Sigmoid colon (tissue), 7 donors: ENCODE measurements around the gene FYN. TPM values are rescaled to one million over a fixed set of nuclear protein-coding genes. Genes with fewer than 3 reads are reported as not detected.

Experiments
- DNase-seq: peaks from one replicate; pipeline ENCODE4 v3.0.0-alpha.2; 2019
- H3K27ac ChIP-seq, 4 donors: fragments of 200-600 bp; sonication (generic); one replicate each; pipeline ENCODE4 v1.5.1; 2016 to 2019; ENCODE audit warnings: mild to moderate bottlenecking in 1 of 4
- H3K27me3 ChIP-seq, 3 donors: fragments of 200-600 bp; sonication (generic); one replicate each; pipeline ENCODE4 v1.5.1; 2019; ENCODE audit warnings: mild to moderate bottlenecking in 1 of 3
- H3K36me3 ChIP-seq, 4 donors: fragments of 200-600 bp; sonication (generic); one replicate each; pipeline ENCODE4 v1.5.1; 2016 to 2019
- H3K4me1 ChIP-seq, 4 donors: fragments of 200-600 bp; sonication (generic); one replicate each; pipeline ENCODE4 v1.5.1; 2017 to 2019
- H3K4me3 ChIP-seq, 4 donors: fragments of 200-600 bp; sonication (generic); one replicate each; pipeline ENCODE4 v1.5.1; 2017 to 2019; ENCODE audit warnings: mild to moderate bottlenecking in 2 of 4, moderate library complexity in 1 of 4
- H3K9me3 ChIP-seq, 4 donors: fragments of 200-600 bp in 3 of 4; sonication (generic) in 3 of 4; one replicate each; pipeline versions ENCODE4 v1.5.1 to v1.6.1; 2013 to 2019
- EP300 ChIP-seq, 4 donors: sonication (generic); formaldehyde crosslinking; IDR thresholded peaks; one replicate each; pipeline ENCODE4 v1.6.1; 2017; ENCODE audit warnings: antibody characterized with exemption in 4 of 4
- POLR2A ChIP-seq, 2 donors: fragments of 450-650 bp; IDR thresholded peaks; one replicate each; pipeline ENCODE4 v1.6.1; 2016; ENCODE audit warnings: antibody characterized with exemption in 2 of 2, mild to moderate bottlenecking in 2 of 2, moderate library complexity in 2 of 2
- POLR2AphosphoS5 ChIP-seq, 4 donors: sonication (generic); formaldehyde crosslinking; IDR thresholded peaks; one replicate each; pipeline ENCODE4 v1.6.1; 2017; ENCODE audit warnings: antibody characterized with exemption in 4 of 4
- WGBS, 2 donors: extraction: QIAGEN DNeasy Blood & Tissue Kit; methylation state at CpG; one replicate each; pipeline ENCODE4 v1.1.7; 2013; 5-methylcytosine and 5-hydroxymethylcytosine counted together
- intact Hi-C: fragments of 100-400 bp; cut with DNase I; formaldehyde crosslinking; loops from one replicate; pipeline ENCODE4 v1.15.1; 2023
- polyA plus RNA-seq, 3 donors: library from polyadenylated mRNA; stranded (reverse); fragments of 200-250 nt; gene quantifications; one replicate each; pipeline ENCODE4 v1.2.3, GENCODE V29; 2013
- total RNA-seq, 4 donors: library from RNA; depleted of rRNA; stranded (reverse); fragments of >200 nt; gene quantifications; one replicate each; pipeline ENCODE4 v1.1.0, GENCODE V29; 2016
- TF ChIP-seq, protein P1 (sequence below), 4 experiments: fragments of 450-650 bp in 3 of 4; fragments of 200-600 bp in 1 of 4; IDR thresholded peaks; one replicate each; pipeline ENCODE4 v1.5.1; 2016 to 2019; ENCODE audit warnings: antibody characterized with exemption in 4 of 4, mild to moderate bottlenecking in 3 of 4, moderate library complexity in 2 of 4
- donor health status: healthy with polysubstance abuse.
- donor health status: Bipolar disorder and iron deficiency.
- donor health status: healthy.

Gene FYN
- total and polyA plus RNA-seq, 7 donors = 2.3 to 81.4 (median 56.9) TPM

DNA sequence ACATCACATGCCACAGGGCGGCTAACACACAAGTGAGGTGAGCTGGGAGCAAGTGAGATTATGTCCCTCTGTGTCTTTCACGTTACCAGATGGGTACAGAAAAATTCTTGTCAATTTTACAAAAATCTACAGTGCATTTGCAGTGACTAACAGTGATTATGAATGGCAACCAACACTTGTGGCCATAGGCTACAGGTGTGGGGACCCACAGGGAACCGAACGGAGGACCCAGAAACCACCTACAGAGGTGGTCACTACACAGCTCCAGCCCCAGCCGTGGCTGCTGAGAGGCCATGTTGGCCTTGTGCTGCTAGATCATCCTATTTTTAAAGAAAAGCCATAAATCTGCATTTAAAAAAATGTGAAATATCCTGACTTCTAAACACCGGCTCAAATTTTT, 50.2 kb downstream of the FYN start:
- Histone ChIP-seq H3K27ac (peak overlapping the region; percentile 32 to 51 (median 43)), H3K4me3 (no peak overlapping the region), H3K27me3 (no peaks in the 10 kb centered on the region), H3K36me3 (no peaks in the 10 kb centered on the region), H3K4me1 (peaks cover 0 to 29% (median 17%) of the 10 kb centered on the region in 4 donors), H3K9me3 (no peaks in the 10 kb centered on the region)
- intact Hi-C loops = no loop called here
- TF ChIP-seq, protein P1, sequence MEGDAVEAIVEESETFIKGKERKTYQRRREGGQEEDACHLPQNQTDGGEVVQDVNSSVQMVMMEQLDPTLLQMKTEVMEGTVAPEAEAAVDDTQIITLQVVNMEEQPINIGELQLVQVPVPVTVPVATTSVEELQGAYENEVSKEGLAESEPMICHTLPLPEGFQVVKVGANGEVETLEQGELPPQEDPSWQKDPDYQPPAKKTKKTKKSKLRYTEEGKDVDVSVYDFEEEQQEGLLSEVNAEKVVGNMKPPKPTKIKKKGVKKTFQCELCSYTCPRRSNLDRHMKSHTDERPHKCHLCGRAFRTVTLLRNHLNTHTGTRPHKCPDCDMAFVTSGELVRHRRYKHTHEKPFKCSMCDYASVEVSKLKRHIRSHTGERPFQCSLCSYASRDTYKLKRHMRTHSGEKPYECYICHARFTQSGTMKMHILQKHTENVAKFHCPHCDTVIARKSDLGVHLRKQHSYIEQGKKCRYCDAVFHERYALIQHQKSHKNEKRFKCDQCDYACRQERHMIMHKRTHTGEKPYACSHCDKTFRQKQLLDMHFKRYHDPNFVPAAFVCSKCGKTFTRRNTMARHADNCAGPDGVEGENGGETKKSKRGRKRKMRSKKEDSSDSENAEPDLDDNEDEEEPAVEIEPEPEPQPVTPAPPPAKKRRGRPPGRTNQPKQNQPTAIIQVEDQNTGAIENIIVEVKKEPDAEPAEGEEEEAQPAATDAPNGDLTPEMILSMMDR (IDR thresholded peaks at IDR 0.05) = no peak
- no peak for TF ChIP-seq EP300 (IDR thresholded peaks at IDR 0.05)
- TF ChIP-seq POLR2AphosphoS5 (IDR thresholded peaks at IDR 0.05) = no peak
- TF ChIP-seq POLR2A (IDR thresholded peaks at IDR 0.05) = no peak
- no peak for DNase-seq
- 90% methylated on average over 6 of the region's 6 CpGs for WGBS, 2 donors

DNA sequence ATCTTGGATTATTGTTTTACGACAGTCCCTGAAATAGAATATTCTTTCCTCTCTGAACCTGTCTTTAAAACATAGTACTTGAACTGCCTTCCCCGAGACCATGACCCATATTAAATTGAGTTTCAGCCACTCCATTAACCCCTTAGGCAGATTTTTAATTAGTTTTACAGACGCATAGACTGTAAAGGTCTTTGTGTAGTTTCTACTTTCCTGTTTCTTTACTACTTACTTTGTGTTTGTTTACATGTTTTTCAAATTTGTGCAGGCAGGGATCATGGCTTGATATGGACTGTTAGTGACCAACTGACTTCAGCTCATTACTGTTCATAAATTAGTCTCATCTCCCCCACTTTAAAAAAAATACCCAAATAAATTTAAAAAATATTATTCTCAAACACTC, 53.8 kb downstream of the FYN start:
- H3K9me3 ChIP-seq = no peaks in the 10 kb centered on the region
- no peaks in the 10 kb centered on the region for H3K27me3 ChIP-seq
- 65 to 86% methylated on average over 3 of the region's 3 CpGs for WGBS, 2 donors
- no peaks in the 10 kb centered on the region for H3K36me3 ChIP-seq
- no peak overlapping the region for H3K4me3 ChIP-seq
- DNase-seq = no peak
- H3K27ac ChIP-seq = no peak overlapping the region
- TF ChIP-seq EP300 (IDR thresholded peaks at IDR 0.05) = no peak
- TF ChIP-seq POLR2A (IDR thresholded peaks at IDR 0.05) = no peak
- TF ChIP-seq POLR2AphosphoS5 (IDR thresholded peaks at IDR 0.05) = no peak
- TF ChIP-seq, protein P1 (IDR thresholded peaks at IDR 0.05) = no peak
- peaks cover 0 to 21% (median 14%) of the 10 kb centered on the region in 4 donors for H3K4me1 ChIP-seq
- intact Hi-C loops = no loop called here

DNA sequence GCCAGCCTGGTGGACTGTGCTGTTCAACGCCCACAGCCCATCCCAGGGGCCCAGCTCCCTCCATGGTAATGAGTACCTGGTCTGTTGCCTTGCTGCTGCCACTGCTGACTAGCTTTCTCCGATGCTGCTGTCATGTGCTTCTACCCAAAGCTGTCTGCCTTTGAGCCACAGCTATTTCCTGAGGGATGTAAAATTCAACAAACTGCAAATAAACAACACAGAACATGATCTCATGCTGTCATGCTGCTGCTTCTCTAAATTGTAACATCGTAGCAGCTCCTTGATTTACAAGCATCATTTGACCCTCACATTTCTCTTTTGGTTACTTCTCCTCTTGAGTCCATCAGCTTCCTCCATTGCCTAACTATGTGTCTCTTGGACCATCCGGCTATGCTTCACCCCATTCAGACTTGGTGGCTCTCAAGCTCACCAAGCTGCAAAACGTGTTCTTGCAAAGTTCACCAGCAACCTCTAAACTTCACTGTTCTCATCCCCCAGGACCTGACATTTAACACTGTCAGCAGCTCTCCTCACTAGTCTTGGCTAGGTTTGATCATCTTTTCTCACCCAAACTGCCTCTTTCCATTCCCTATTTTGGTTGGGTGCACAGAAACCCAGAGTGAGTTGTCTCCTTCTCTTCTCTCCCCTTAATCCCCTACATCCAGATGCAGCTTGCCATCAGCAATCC, 54.6 kb downstream of the FYN start:
- H3K9me3 ChIP-seq = no peaks in the 10 kb centered on the region
- DNase-seq = no peak

DNA sequence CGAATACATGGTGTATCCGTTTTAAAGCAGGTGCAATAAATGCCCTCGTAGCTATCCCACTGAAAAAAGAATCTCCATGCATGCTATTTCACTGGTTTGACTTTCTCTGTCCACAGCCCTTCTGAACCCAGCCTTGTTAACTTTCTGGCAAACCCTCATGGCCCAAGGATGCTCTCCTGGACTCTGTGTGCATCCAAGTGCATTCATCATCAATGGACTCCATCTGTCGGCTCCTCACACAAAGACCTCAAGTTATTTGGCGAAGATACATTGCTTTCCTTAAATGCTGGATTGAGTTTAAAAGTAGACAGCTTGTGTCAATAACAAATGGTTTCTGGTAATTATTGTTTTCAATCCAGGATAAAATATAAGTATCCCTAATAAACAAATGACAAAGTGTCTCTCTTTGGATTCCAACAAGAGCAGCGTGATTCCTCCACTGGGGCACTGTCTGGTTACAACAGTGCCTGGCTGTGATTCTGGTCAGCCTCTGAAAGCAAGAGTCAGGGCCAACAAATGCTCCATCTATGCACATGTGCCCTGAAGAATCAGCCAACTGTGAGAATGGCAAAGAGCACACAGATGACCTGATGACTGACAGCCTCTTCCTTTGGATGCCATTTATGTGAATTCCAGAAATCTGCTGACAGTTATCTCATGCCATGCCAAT, 55.7 kb downstream of the FYN start:
- TF ChIP-seq POLR2AphosphoS5 (IDR thresholded peaks at IDR 0.05) = no peak
- TF ChIP-seq POLR2A (IDR thresholded peaks at IDR 0.05) = no peak
- no peak for TF ChIP-seq EP300 (IDR thresholded peaks at IDR 0.05)
- TF ChIP-seq, protein P1 (IDR thresholded peaks at IDR 0.05) = no peak
- Histone ChIP-seq H3K4me1 (peaks cover 0 to 12% (median 2%) of the 10 kb centered on the region in 4 donors), H3K27me3 (no peaks in the 10 kb centered on the region), H3K9me3 (no peaks in the 10 kb centered on the region), H3K4me3 (no peak overlapping the region), H3K27ac (no peak overlapping the region), H3K36me3 (no peaks in the 10 kb centered on the region)
- intact Hi-C loops = no loop called here
- WGBS, 2 donors = 84 to 85% methylated on average over 6 of the region's 6 CpGs
- DNase-seq = no peak

More for the DNA sequence above, 54.6 kb downstream of the FYN start:
- WGBS, 2 donors = 54 to 57% methylated on average over 5 of the region's 5 CpGs
- Histone ChIP-seq H3K36me3 (no peaks in the 10 kb centered on the region), H3K27me3 (no peaks in the 10 kb centered on the region), H3K4me3 (no peak overlapping the region), H3K4me1 (peaks cover 0 to 13% (median 7%) of the 10 kb centered on the region in 4 donors), H3K27ac (peak overlapping the region in 1 of 4 donors; percentile 18)
- TF ChIP-seq POLR2A (IDR thresholded peaks at IDR 0.05) (no peak), EP300 (IDR thresholded peaks at IDR 0.05) (no peak), POLR2AphosphoS5 (IDR thresholded peaks at IDR 0.05) (no peak)
- TF ChIP-seq, protein P1 (IDR thresholded peaks at IDR 0.05) = no peak
- intact Hi-C loops = no loop called here
